Stimulated activated CD8-positive, alpha-beta memory T cell treated with anti-CD3 and anti-CD28 coated beads, Interleukin-7, amount 100 ng/mL, for 1 hour (primary cell): ENCODE measurements around the gene KIRREL2.
"Not testable (repeated sequence)": the region's sequence is repeated elsewhere in the genome, so short reads cannot be mapped to it uniquely, and the experiment has no call there.

ENCODE experiments used
- DNase-seq, 2 donors: peaks; one replicate each; pipeline ENCODE4 v3.0.0-alpha.2; 2020; ENCODE audit warnings: low read depth in 2 of 2

KIRREL2 gene

GRCh38 chr19:35897706-35898451 lies 41.2 kb downstream of the KIRREL2 start:
- no peak for DNase-seq

GRCh38 chr19:35898499-35898809 lies 41.7 kb downstream of the KIRREL2 start:
- DNase-seq: no peak

- DNase-seq: peak; percentile 68 to 83
These were observed 43.0 kb downstream of the KIRREL2 start for GRCh38 chr19:35899547-35900214.

GRCh38 chr19:35901055-35901644 lies 44.4 kb downstream of the KIRREL2 start:
- no peak for DNase-seq

GRCh38 chr19:35901854-35902661 lies 45.3 kb downstream of the KIRREL2 start, which contains the start of gene HCST:
Gene HCST (plus strand): TSS chr19:35902529. CDS start chr19:35902594, 65 bp downstream.
- no peak for DNase-seq

GRCh38 chr19:35902870-35903475 lies 46.3 kb downstream of the KIRREL2 start:
- DNase-seq: no peak

- DNase-seq: peak; percentile 77 to 85
These were observed 47.0 kb downstream of the KIRREL2 start for GRCh38 chr19:35903550-35904179.

- no peak for DNase-seq
These were observed 47.8 kb downstream of the KIRREL2 start for GRCh38 chr19:35904311-35905068.

GRCh38 chr19:35905178-35905727 lies 48.5 kb downstream of the KIRREL2 start:
- DNase-seq: no peak

GRCh38 chr19:35907377-35907745 lies 50.6 kb downstream of the KIRREL2 start:
- no peak for DNase-seq

GRCh38 chr19:35908010-35908441 lies 51.3 kb downstream of the KIRREL2 start, which contains the start of gene TYROBP:
Gene TYROBP (minus strand): TSS chr19:35908295. CDS start chr19:35908228, 67 bp downstream.
- DNase-seq: no peak

GRCh38 chr19:35908973-35909683 lies 52.4 kb downstream of the KIRREL2 start:
- no peak for DNase-seq

GRCh38 chr19:35909684-35910035 lies 52.9 kb downstream of the KIRREL2 start:
- DNase-seq: no peak

GRCh38 chr19:35910355-35910754 lies 53.6 kb downstream of the KIRREL2 start:
- not testable (repeated sequence) for DNase-seq

- DNase-seq: no peak
These were observed 54.5 kb downstream of the KIRREL2 start for GRCh38 chr19:35911173-35911572.

GRCh38 chr19:35911790-35912189 lies 55.1 kb downstream of the KIRREL2 start:
- no peak for DNase-seq

GRCh38 chr19:35913589-35913988 lies 56.9 kb downstream of the KIRREL2 start:
- no peak for DNase-seq

- DNase-seq: no peak
These were observed 58.7 kb downstream of the KIRREL2 start for GRCh38 chr19:35915443-35915842.
